ENCODE data around the gene CLDND1. TPM values are rescaled to one million over a fixed set of nuclear protein-coding genes. Genes with fewer than 3 reads are reported as not detected.

Gene CLDND1
- 10 to 100 TPM; 41.4 to 52.3 (median 48.5) TPM for total RNA-seq (2021; fragmentation: NEBNext Ultra II Directional; extraction: Animal tissue kit (Norgen Biotek cat#: 25700))
- long read RNA-seq, transcript CLDND1-201 (5 exons, 2,161 nt): major isoform, 6 of 13 reads
- long read RNA-seq, partial matches to known transcripts: 0 of 13 reads
- long read RNA-seq, other reads (novel, unspliced or antisense): 1 of 13 reads

- peak within 1 kb of the TSS; percentile 90 for H3K4me3 Mint-ChIP-seq
- no peaks in the 10 kb centered on the region for H3K9me3 Mint-ChIP-seq
- DNase-seq: peak; percentile 92
- peaks cover 31% of the 10 kb centered on the region for H3K4me1 Mint-ChIP-seq (ENCODE audit: low read depth)
- H3K27me3 Mint-ChIP-seq (ENCODE audit: insufficient read depth): no peaks in the 10 kb centered on the region; the same call in 1 of the 2 replicates
- peak within 1 kb of the TSS; percentile 99 for H3K27ac Mint-ChIP-seq
- TF ChIP-seq CTCF (IDR thresholded peaks at IDR 0.05): no peak
- peaks cover 8% of the 10 kb centered on the region; the same call in 1 of the 2 replicates for H3K36me3 Mint-ChIP-seq (ENCODE audit: low read depth)
Measured at GRCh38 chr3:98522544-98523281, at the start of gene CLDND1. TSS of gene CLDND1 (minus strand) at chr3:98522902. CDS start at chr3:98521424, 1,478 bp downstream.

GRCh38 chr3:98568402-98568801, 45.7 kb upstream of the CLDND1 start:
- no peak for DNase-seq
- no peak for TF ChIP-seq CTCF (IDR thresholded peaks at IDR 0.05)
- Mint-ChIP-seq H3K27me3 (ENCODE audit: insufficient read depth) (peaks cover 4% of the 10 kb centered on the region; the same call in 1 of the 2 replicates), H3K4me3 (no peak overlapping the region), H3K27ac (no peak overlapping the region), H3K4me1 (ENCODE audit: low read depth) (peaks cover 29% of the 10 kb centered on the region), H3K9me3 (no peaks in the 10 kb centered on the region), H3K36me3 (ENCODE audit: low read depth) (no peaks in the 10 kb centered on the region)

- no peak for DNase-seq
- H3K4me1 Mint-ChIP-seq (ENCODE audit: low read depth): peaks cover 30% of the 10 kb centered on the region
- no peaks in the 10 kb centered on the region for H3K36me3 Mint-ChIP-seq (ENCODE audit: low read depth)
- H3K4me3 Mint-ChIP-seq: no peak overlapping the region
- no peak overlapping the region for H3K27ac Mint-ChIP-seq
- no peaks in the 10 kb centered on the region for H3K9me3 Mint-ChIP-seq
- TF ChIP-seq CTCF (IDR thresholded peaks at IDR 0.05): no peak
- peaks cover 5% of the 10 kb centered on the region; the same call in 1 of the 2 replicates for H3K27me3 Mint-ChIP-seq (ENCODE audit: insufficient read depth)
Measured at GRCh38 chr3:98567666-98568270, 45.1 kb upstream of the CLDND1 start.

- no peak overlapping the region for H3K27ac Mint-ChIP-seq
Measured at GRCh38 chr3:98565843-98566242, 43.1 kb upstream of the CLDND1 start.

More at GRCh38 chr3:98565843-98566242, 43.1 kb upstream of the CLDND1 start:
- Mint-ChIP-seq H3K4me1 (ENCODE audit: low read depth) (peaks cover 39% of the 10 kb centered on the region), H3K36me3 (ENCODE audit: low read depth) (no peaks in the 10 kb centered on the region), H3K27me3 (ENCODE audit: insufficient read depth) (peaks cover 5% of the 10 kb centered on the region; the same call in 1 of the 2 replicates), H3K9me3 (no peaks in the 10 kb centered on the region), H3K4me3 (no peak overlapping the region)
- no peak for DNase-seq
- no peak for TF ChIP-seq CTCF (IDR thresholded peaks at IDR 0.05)

Data from HFFc6 (cell line).